ENCODE measurements around the gene CARS2. TPM values are rescaled to one million over a fixed set of nuclear protein-coding genes. Genes with fewer than 3 reads are reported as not detected.

CARS2 gene
- total and polyA plus RNA-seq, 2 donors from 2014 or later, result 57.1 to 57.9 TPM

DNA sequence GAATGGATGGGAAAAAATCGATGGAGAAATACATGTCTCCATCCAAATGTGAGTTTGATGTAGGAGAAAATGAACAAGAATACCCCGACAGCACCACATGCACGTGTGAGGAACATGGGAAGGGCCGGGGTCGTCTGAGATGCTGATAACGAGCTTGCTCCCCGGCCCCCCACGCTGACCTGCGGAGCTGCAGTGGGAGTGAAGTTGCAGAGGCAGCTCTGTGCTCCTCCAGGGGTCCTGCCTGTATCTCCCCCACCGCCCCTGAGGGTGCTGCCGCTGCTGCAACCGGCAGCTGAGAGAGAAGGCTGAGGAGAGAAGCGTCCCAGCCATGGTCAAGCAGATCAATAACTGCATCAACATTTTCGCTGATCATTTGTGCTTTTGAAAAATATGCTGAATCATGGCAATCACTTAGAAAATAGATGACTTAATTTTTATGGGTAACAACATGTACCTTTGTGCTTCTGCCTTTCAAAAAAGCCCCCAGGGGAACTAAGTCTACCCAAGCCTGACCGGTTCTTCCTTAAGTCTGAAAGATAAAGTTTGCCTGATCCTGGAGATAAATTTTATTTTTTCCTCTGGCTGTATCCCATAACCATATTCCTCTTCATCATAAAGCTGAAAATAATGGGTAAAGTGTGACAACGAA is 108.8 kb downstream of the CARS2 start:
- H3K9ac ChIP-seq (ENCODE audit: low read length in 3 of 3), result no peak overlapping the region
- H3K36me3 ChIP-seq (ENCODE audit: control insufficient read depth in 2 of 3, insufficient read depth in 3 of 3, low read length in 3 of 3), result no peaks in the 10 kb centered on the region
- FAIRE-seq, result no peak
- TF ChIP-seq, protein P1, sequence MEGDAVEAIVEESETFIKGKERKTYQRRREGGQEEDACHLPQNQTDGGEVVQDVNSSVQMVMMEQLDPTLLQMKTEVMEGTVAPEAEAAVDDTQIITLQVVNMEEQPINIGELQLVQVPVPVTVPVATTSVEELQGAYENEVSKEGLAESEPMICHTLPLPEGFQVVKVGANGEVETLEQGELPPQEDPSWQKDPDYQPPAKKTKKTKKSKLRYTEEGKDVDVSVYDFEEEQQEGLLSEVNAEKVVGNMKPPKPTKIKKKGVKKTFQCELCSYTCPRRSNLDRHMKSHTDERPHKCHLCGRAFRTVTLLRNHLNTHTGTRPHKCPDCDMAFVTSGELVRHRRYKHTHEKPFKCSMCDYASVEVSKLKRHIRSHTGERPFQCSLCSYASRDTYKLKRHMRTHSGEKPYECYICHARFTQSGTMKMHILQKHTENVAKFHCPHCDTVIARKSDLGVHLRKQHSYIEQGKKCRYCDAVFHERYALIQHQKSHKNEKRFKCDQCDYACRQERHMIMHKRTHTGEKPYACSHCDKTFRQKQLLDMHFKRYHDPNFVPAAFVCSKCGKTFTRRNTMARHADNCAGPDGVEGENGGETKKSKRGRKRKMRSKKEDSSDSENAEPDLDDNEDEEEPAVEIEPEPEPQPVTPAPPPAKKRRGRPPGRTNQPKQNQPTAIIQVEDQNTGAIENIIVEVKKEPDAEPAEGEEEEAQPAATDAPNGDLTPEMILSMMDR (IDR thresholded peaks at IDR 0.05; ENCODE audit: borderline replicate concordance, extremely low read depth, insufficient read depth), result no peak
- H3K4me3 ChIP-seq (ENCODE audit: low read length in 3 of 3), result no peak overlapping the region
- H3K4me1 ChIP-seq (ENCODE audit: control insufficient read depth in 2 of 3, insufficient read depth in 2 of 3, low read depth in 1 of 3, low read length in 3 of 3), result no peaks in the 10 kb centered on the region
- H3K27me3 ChIP-seq (ENCODE audit: control insufficient read depth, insufficient read depth, low read length), result no peaks in the 10 kb centered on the region
- peak in 1 of 5 donors; percentile 9 for DNase-seq
- intact Hi-C loops (cut with DNase I), result loop anchor here (10.0 kb wide), 1 partner anchor 218 kb away; no protein-coding TSS in a partner anchor
- H3K9me3 ChIP-seq (ENCODE audit: control insufficient read depth in 2 of 3, insufficient read depth in 1 of 3, low read length in 3 of 3), result no peaks in the 10 kb centered on the region
- H3K27ac ChIP-seq (ENCODE audit: low read depth in 2 of 2, low read length in 2 of 2), result no peak overlapping the region

DNA sequence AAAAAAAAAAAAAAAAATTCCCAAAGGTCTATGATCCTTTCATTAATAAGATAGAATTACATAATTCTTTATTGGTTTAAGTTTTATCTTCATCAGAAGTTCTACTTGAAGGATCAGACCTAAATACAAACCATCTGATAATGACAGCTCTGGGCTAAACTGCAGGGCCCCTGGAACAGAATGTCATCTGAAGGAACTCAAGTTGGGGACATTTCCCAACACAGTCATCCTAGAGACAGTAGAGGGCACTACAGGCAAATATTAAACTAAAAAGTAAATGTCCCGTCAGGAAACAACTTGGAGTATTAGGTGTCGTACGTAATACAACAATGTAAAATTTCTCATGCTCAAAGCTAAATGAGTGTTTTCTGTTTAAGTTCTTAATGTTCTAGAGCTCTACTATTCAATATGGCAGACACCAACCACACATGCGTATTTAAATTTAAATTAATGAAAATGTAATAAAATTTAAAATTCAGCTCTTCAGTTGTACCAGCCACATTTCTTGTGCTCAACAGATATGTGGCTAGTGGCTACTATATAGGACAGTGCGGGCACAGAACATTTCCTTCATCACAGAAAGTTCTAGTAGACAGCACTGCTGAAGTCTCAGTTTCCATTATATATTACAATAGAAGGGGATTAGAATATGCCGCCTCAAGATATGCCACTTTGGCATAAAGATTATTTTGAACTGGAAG is 112.3 kb downstream of the CARS2 start:
- intact Hi-C loops (cut with DNase I), result loop anchor here (10.0 kb wide), 1 partner anchor 221 kb away; no protein-coding TSS in a partner anchor
- Histone ChIP-seq H3K27ac (ENCODE audit: low read depth in 2 of 2, low read length in 2 of 2) (no peak overlapping the region), H3K36me3 (ENCODE audit: control insufficient read depth in 2 of 3, insufficient read depth in 3 of 3, low read length in 3 of 3) (no peaks in the 10 kb centered on the region), H3K9ac (ENCODE audit: low read length in 3 of 3) (no peak overlapping the region), H3K9me3 (ENCODE audit: control insufficient read depth in 2 of 3, insufficient read depth in 1 of 3, low read length in 3 of 3) (no peaks in the 10 kb centered on the region), H3K4me1 (ENCODE audit: control insufficient read depth in 2 of 3, insufficient read depth in 2 of 3, low read depth in 1 of 3, low read length in 3 of 3) (peaks cover 0 to 4% (median 0%) of the 10 kb centered on the region in 3 donors), H3K4me3 (ENCODE audit: low read length in 3 of 3) (no peak overlapping the region), H3K27me3 (ENCODE audit: control insufficient read depth, insufficient read depth, low read length) (no peaks in the 10 kb centered on the region)
- TF ChIP-seq, protein P1 (IDR thresholded peaks at IDR 0.05; ENCODE audit: borderline replicate concordance, extremely low read depth, insufficient read depth), result peak; percentile 69
- DNase-seq (peak in 2 of 5 donors; percentile 82 to 86), FAIRE-seq (peak; percentile 94)

DNA sequence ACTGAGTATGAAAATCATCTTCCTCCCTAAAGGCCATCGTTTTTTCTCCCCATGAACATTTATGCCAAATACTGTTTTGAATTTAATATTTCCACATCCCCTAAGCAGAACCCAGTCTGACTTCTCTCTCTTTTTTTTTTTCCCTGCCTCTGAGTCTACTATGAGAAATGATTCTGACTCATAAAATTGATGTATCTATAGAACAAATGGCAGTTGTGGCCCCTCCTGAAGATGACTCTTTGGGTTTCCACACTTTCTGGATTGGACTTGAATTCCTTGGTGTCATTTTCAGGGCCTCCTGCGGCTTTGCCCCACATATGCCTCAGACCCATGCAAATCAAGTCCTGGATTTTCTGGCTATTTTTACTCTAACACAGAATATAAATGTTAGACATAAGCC is 113.3 kb downstream of the CARS2 start:
- H3K27ac ChIP-seq (ENCODE audit: low read depth in 2 of 2, low read length in 2 of 2), result no peak overlapping the region
- H3K4me1 ChIP-seq (ENCODE audit: control insufficient read depth in 2 of 3, insufficient read depth in 2 of 3, low read depth in 1 of 3, low read length in 3 of 3), result peaks cover 0 to 4% (median 0%) of the 10 kb centered on the region in 3 donors
- H3K9me3 ChIP-seq (ENCODE audit: control insufficient read depth in 2 of 3, insufficient read depth in 1 of 3, low read length in 3 of 3), result no peaks in the 10 kb centered on the region
- no peaks in the 10 kb centered on the region for H3K36me3 ChIP-seq (ENCODE audit: control insufficient read depth in 2 of 3, insufficient read depth in 3 of 3, low read length in 3 of 3)
- intact Hi-C loops (cut with DNase I), result loop anchor here (10.0 kb wide), 1 partner anchor 222 kb away; no protein-coding TSS in a partner anchor
- DNase-seq (no peak), FAIRE-seq (no peak)
- H3K4me3 ChIP-seq (ENCODE audit: low read length in 3 of 3), result no peak overlapping the region
- TF ChIP-seq, protein P1 (IDR thresholded peaks at IDR 0.05; ENCODE audit: borderline replicate concordance, extremely low read depth, insufficient read depth), result no peak
- no peak overlapping the region for H3K9ac ChIP-seq (ENCODE audit: low read length in 3 of 3)
- H3K27me3 ChIP-seq (ENCODE audit: control insufficient read depth, insufficient read depth, low read length), result no peaks in the 10 kb centered on the region

Other genes with a start within 250 kb of the CARS2 start
- 33.6 TPM for gene RAB20, start 144.4 kb downstream of the CARS2 start, total RNA-seq
- 47.7 TPM for gene RAB20, start 144.4 kb downstream of the CARS2 start, polyA plus RNA-seq (ENCODE audit: insufficient read depth, low read depth, low replicate concordance)
- 37.9 TPM for gene NAXD, start 90.6 kb downstream of the CARS2 start, total RNA-seq
- gene NAXD, start 90.6 kb downstream of the CARS2 start, polyA plus RNA-seq (ENCODE audit: insufficient read depth, low read depth, low replicate concordance), result 52.7 TPM
- 12.4 TPM for gene ING1, start 7.6 kb upstream of the CARS2 start, total RNA-seq
- gene ING1, start 7.6 kb upstream of the CARS2 start, polyA plus RNA-seq (ENCODE audit: insufficient read depth, low read depth, low replicate concordance), result 7.8 TPM
- 159 TPM for gene ANKRD10, start 209.0 kb upstream of the CARS2 start, total RNA-seq
- 64.9 TPM for gene ANKRD10, start 209.0 kb upstream of the CARS2 start, polyA plus RNA-seq (ENCODE audit: insufficient read depth, low read depth, low replicate concordance)

Measured in kidney (tissue), 14 donors.